Measurements from ENCODE around the gene ZMYM1. TPM values are rescaled to one million over a fixed set of nuclear protein-coding genes. Genes with fewer than 3 reads are reported as not detected.
"Not testable (repeated sequence)": the region's sequence is repeated elsewhere in the genome, so short reads cannot be mapped to it uniquely, and the experiment has no call there.

Gene ZMYM1
- total RNA-seq, 5 donors from 2014 or later (not counting 1 experiment from before 2014, with no cell fraction given), result 13.7 to 26.5 (median 17.6) TPM

- Histone ChIP-seq H3K27ac (ENCODE audit: low read length) (no peak overlapping the region), H3K9me3 (no peaks in the 10 kb centered on the region), H3K4me3 (ENCODE audit: control insufficient read depth in 1 of 2, extremely low read depth in 1 of 2, low read length in 1 of 2) (no peak overlapping the region), H3K27me3 (replicated peaks in 1 of 2; ENCODE audit: control insufficient read depth in 2 of 2, extremely low read depth in 1 of 2, insufficient read depth in 2 of 2, low read length in 1 of 2) (peaks cover 0 to 22% of the 10 kb centered on the region in 2 experiments), H3K4me1 (ENCODE audit: control insufficient read depth in 1 of 2, extremely low read depth in 1 of 2, insufficient read depth in 2 of 2, low read length in 2 of 2) (peaks cover 0 to 8% of the 10 kb centered on the region in 2 experiments), H3K36me3 (ENCODE audit: control insufficient read depth in 2 of 2, extremely low read depth in 1 of 2, insufficient read depth in 1 of 2, low read length in 1 of 2) (no peaks in the 10 kb centered on the region)
- Mint-ChIP-seq H3K9me3 (peaks cover 0 to 4% (median 2%) of the 10 kb centered on the region in 3 donors), H3K27me3 (peaks cover 5 to 8% of the 10 kb centered on the region in 2 donors), H3K27ac (no peak overlapping the region), H3K4me3 (no peak overlapping the region), H3K4me1 (peaks cover 5 to 13% (median 11%) of the 10 kb centered on the region in 3 donors), H3K36me3 (peaks cover 3% of the 10 kb centered on the region)
- POLR2A ChIA-PET, result no interaction called here
- WGBS (ENCODE audit: insufficient coverage), result 96% methylated on average over 4 of the region's 9 CpGs
- ATAC-seq (replicated peaks in 1 of 4) (no peak), DNase-seq (no peak)
- CTCF ChIA-PET, result no interaction called here
Observed at GRCh38 chr1:35122311-35122710, 43.1 kb downstream of the ZMYM1 start.

GRCh38 chr1:35126546-35126945 is 47.4 kb downstream of the ZMYM1 start:
- ChIA-PET POLR2A (interaction anchor here in 1 of 2 donors (0.6 kb wide), 1 partner anchor 252 kb away, joined by 3 read pairs; no protein-coding TSS in a partner anchor), CTCF (no interaction called here)
- H3K9me3 ChIP-seq, result no peaks in the 10 kb centered on the region
- H3K4me1 ChIP-seq (ENCODE audit: control insufficient read depth in 1 of 2, extremely low read depth in 1 of 2, insufficient read depth in 2 of 2, low read length in 2 of 2), result no peaks in the 10 kb centered on the region
- no peak for ATAC-seq (replicated peaks in 1 of 4)
- Mint-ChIP-seq H3K9me3 (peaks cover 0 to 4% (median 2%) of the 10 kb centered on the region in 3 donors), H3K4me1 (peaks cover 0 to 2% (median 2%) of the 10 kb centered on the region in 3 donors), H3K4me3 (no peak overlapping the region), H3K27ac (no peak overlapping the region), H3K36me3 (no peaks in the 10 kb centered on the region), H3K27me3 (peaks cover 2 to 3% of the 10 kb centered on the region in 2 donors)
- 100% methylated on average over 1 of the region's 1 CpG for WGBS (ENCODE audit: insufficient coverage)
- no peak for DNase-seq
- peaks cover 0 to 12% of the 10 kb centered on the region in 2 experiments for H3K27me3 ChIP-seq (replicated peaks in 1 of 2; ENCODE audit: control insufficient read depth in 2 of 2, extremely low read depth in 1 of 2, insufficient read depth in 2 of 2, low read length in 1 of 2)
- H3K27ac ChIP-seq (ENCODE audit: low read length), result no peak overlapping the region
- H3K4me3 ChIP-seq (ENCODE audit: control insufficient read depth in 1 of 2, extremely low read depth in 1 of 2, low read length in 1 of 2), result no peak overlapping the region
- H3K36me3 ChIP-seq (ENCODE audit: control insufficient read depth in 2 of 2, extremely low read depth in 1 of 2, insufficient read depth in 1 of 2, low read length in 1 of 2), result no peaks in the 10 kb centered on the region

GRCh38 chr1:35129080-35129479 is 49.9 kb downstream of the ZMYM1 start:
- Histone ChIP-seq H3K4me3 (ENCODE audit: control insufficient read depth in 1 of 2, extremely low read depth in 1 of 2, low read length in 1 of 2) (no peak overlapping the region), H3K27ac (ENCODE audit: low read length) (no peak overlapping the region), H3K9me3 (no peaks in the 10 kb centered on the region), H3K27me3 (replicated peaks in 1 of 2; ENCODE audit: control insufficient read depth in 2 of 2, extremely low read depth in 1 of 2, insufficient read depth in 2 of 2, low read length in 1 of 2) (peaks cover 0 to 5% of the 10 kb centered on the region in 2 experiments), H3K4me1 (ENCODE audit: control insufficient read depth in 1 of 2, extremely low read depth in 1 of 2, insufficient read depth in 2 of 2, low read length in 2 of 2) (no peaks in the 10 kb centered on the region), H3K36me3 (ENCODE audit: control insufficient read depth in 2 of 2, extremely low read depth in 1 of 2, insufficient read depth in 1 of 2, low read length in 1 of 2) (no peaks in the 10 kb centered on the region)
- Mint-ChIP-seq H3K36me3 (no peaks in the 10 kb centered on the region), H3K27ac (no peak overlapping the region), H3K4me3 (no peak overlapping the region), H3K4me1 (no peaks in the 10 kb centered on the region), H3K9me3 (peaks cover 0 to 4% (median 2%) of the 10 kb centered on the region in 3 donors), H3K27me3 (no peaks in the 10 kb centered on the region)
- no peak for DNase-seq
- POLR2A ChIA-PET, result no interaction called here
- CTCF ChIA-PET, result no interaction called here
- ATAC-seq (replicated peaks in 1 of 4), result no peak

DNA sequence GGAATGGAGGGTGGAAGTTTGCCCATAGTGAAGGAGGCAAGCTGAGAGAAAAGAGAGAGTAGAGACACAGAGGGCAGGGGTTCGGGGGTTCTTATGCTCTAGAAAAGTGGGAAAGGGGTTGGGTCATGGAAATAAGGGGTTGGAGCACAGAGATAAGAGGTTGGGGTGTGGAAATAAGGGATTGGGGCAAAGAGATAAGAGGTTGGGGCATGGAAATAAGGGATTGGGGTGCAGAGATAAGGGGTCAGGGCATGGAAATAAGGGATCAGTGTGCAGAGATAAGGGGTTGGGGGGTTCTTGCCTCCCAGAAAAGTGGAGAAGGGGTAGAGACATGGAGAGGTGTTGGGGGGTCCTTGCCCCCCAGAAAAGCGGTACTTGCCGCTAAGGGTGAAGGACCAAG is 57.6 kb downstream of the ZMYM1 start:
- POLR2A ChIA-PET, result no interaction called here
- Mint-ChIP-seq H3K4me3 (no peak overlapping the region), H3K4me1 (no peaks in the 10 kb centered on the region), H3K9me3 (no peaks in the 10 kb centered on the region), H3K27ac (no peak overlapping the region), H3K36me3 (no peaks in the 10 kb centered on the region), H3K27me3 (peaks cover 0 to 5% of the 10 kb centered on the region in 2 donors)
- no peak overlapping the region for H3K4me3 ChIP-seq (ENCODE audit: control insufficient read depth in 1 of 2, extremely low read depth in 1 of 2, low read length in 1 of 2)
- H3K9me3 ChIP-seq, result no peaks in the 10 kb centered on the region
- H3K27ac ChIP-seq (ENCODE audit: low read length), result no peak overlapping the region
- H3K36me3 ChIP-seq (ENCODE audit: control insufficient read depth in 2 of 2, extremely low read depth in 1 of 2, insufficient read depth in 1 of 2, low read length in 1 of 2), result no peaks in the 10 kb centered on the region
- DNase-seq, result no peak
- CTCF ChIA-PET, result no interaction called here
- H3K4me1 ChIP-seq (ENCODE audit: control insufficient read depth in 1 of 2, extremely low read depth in 1 of 2, insufficient read depth in 2 of 2, low read length in 2 of 2), result no peaks in the 10 kb centered on the region
- 73% methylated on average over 2 of the region's 3 CpGs for whole genome bisulfite sequencing (ENCODE audit: insufficient coverage)
- H3K27me3 ChIP-seq (replicated peaks in 1 of 2; ENCODE audit: control insufficient read depth in 2 of 2, extremely low read depth in 1 of 2, insufficient read depth in 2 of 2, low read length in 1 of 2), result peaks cover 0 to 3% of the 10 kb centered on the region in 2 experiments
- ATAC-seq (replicated peaks in 1 of 4), result no peak

- H3K9me3 ChIP-seq; H3K4me3 ChIP-seq (ENCODE audit: control insufficient read depth in 1 of 2, extremely low read depth in 1 of 2, low read length in 1 of 2); H3K27ac ChIP-seq (ENCODE audit: low read length); CTCF ChIA-PET; H3K27me3 ChIP-seq (replicated peaks in 1 of 2; ENCODE audit: control insufficient read depth in 2 of 2, extremely low read depth in 1 of 2, insufficient read depth in 2 of 2, low read length in 1 of 2); H3K27me3 Mint-ChIP-seq; H3K4me3 Mint-ChIP-seq; POLR2A ChIA-PET; H3K36me3 Mint-ChIP-seq; H3K27ac Mint-ChIP-seq; H3K9me3 Mint-ChIP-seq; H3K4me1 Mint-ChIP-seq; H3K4me1 ChIP-seq (ENCODE audit: control insufficient read depth in 1 of 2, extremely low read depth in 1 of 2, insufficient read depth in 2 of 2, low read length in 2 of 2); DNase-seq; H3K36me3 ChIP-seq (ENCODE audit: control insufficient read depth in 2 of 2, extremely low read depth in 1 of 2, insufficient read depth in 1 of 2, low read length in 1 of 2); ATAC-seq (replicated peaks in 1 of 4): not testable (repeated sequence)
- 92% methylated on average over 5 of the region's 5 CpGs for WGBS (ENCODE audit: insufficient coverage)
Observed at GRCh38 chr1:35137590-35137989, 58.4 kb downstream of the ZMYM1 start.

GRCh38 chr1:35142294-35142693 is 63.1 kb downstream of the ZMYM1 start:
- H3K27me3 Mint-ChIP-seq; H3K27me3 ChIP-seq (replicated peaks in 1 of 2; ENCODE audit: control insufficient read depth in 2 of 2, extremely low read depth in 1 of 2, insufficient read depth in 2 of 2, low read length in 1 of 2); H3K4me1 Mint-ChIP-seq; H3K9me3 ChIP-seq; ATAC-seq (replicated peaks in 1 of 4); H3K9me3 Mint-ChIP-seq; H3K4me3 Mint-ChIP-seq; H3K27ac Mint-ChIP-seq; CTCF ChIA-PET; POLR2A ChIA-PET; H3K36me3 ChIP-seq (ENCODE audit: control insufficient read depth in 2 of 2, extremely low read depth in 1 of 2, insufficient read depth in 1 of 2, low read length in 1 of 2); H3K27ac ChIP-seq (ENCODE audit: low read length); H3K4me3 ChIP-seq (ENCODE audit: control insufficient read depth in 1 of 2, extremely low read depth in 1 of 2, low read length in 1 of 2); H3K4me1 ChIP-seq (ENCODE audit: control insufficient read depth in 1 of 2, extremely low read depth in 1 of 2, insufficient read depth in 2 of 2, low read length in 2 of 2); DNase-seq; H3K36me3 Mint-ChIP-seq: not testable (repeated sequence)

- H3K36me3 ChIP-seq (ENCODE audit: control insufficient read depth in 2 of 2, extremely low read depth in 1 of 2, insufficient read depth in 1 of 2, low read length in 1 of 2); H3K27me3 Mint-ChIP-seq; POLR2A ChIA-PET; H3K36me3 Mint-ChIP-seq; H3K4me3 Mint-ChIP-seq; ATAC-seq (replicated peaks in 1 of 4); CTCF ChIA-PET; DNase-seq; H3K27ac ChIP-seq (ENCODE audit: low read length); H3K9me3 Mint-ChIP-seq; H3K4me1 ChIP-seq (ENCODE audit: control insufficient read depth in 1 of 2, extremely low read depth in 1 of 2, insufficient read depth in 2 of 2, low read length in 2 of 2); H3K4me1 Mint-ChIP-seq; H3K4me3 ChIP-seq (ENCODE audit: control insufficient read depth in 1 of 2, extremely low read depth in 1 of 2, low read length in 1 of 2); H3K9me3 ChIP-seq; H3K27me3 ChIP-seq (replicated peaks in 1 of 2; ENCODE audit: control insufficient read depth in 2 of 2, extremely low read depth in 1 of 2, insufficient read depth in 2 of 2, low read length in 1 of 2); H3K27ac Mint-ChIP-seq: not testable (repeated sequence)
- WGBS (ENCODE audit: insufficient coverage), result 84% methylated on average over 7 of the region's 9 CpGs
Observed at GRCh38 chr1:35142728-35143127, 63.5 kb downstream of the ZMYM1 start.

Data from T-cell (primary cell).